ENCODE results near the gene JAG2. TPM values are rescaled to one million over a fixed set of nuclear protein-coding genes. Genes with fewer than 3 reads are reported as not detected.

Gene JAG2
- total and polyA plus RNA-seq, 2 of the 13 experiments (the other 11 are each of a cell fraction or from before 2014, with no cell fraction given), result 0.04 to 0.16 TPM

DNA sequence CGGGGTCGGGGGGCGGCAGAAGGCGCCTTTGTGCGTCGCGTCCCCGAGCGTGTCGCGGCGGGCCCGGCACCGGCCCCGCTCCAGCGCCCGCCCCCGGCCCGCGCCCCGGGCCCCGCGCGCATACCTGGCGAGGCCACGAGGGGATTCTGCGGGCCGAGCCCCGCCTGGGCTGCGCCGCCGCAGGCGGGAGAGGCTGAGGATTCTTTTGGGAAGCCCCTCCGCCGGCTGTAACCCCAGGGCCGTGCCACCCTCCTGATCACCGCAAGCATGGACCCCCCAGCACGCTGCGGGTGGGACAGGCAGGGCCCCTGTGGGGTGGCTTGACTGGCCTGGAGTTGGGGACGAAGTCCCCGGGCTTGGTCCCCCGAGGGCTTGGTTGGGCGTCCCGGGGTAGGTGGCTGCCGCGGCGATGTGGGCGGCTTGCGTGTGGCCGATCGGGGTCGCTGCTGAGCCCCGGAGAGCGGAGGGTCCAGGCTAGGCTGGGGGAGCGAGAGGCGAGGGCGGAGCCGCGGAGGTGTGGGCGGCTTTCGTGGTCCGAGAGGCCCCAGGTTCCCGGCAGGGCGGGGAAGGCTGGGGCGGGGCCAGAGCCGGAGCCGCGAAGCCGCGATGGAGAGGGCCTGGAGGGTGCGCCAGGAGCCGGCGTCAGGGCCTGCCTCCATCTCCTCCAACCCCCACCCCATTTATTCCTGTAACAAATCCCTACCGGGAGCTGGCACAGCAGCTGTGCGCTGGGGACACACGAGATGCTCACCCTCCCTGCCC, 75.0 kb downstream of the JAG2 start (continued):
- TF ChIP-seq RFX1 (IDR thresholded peaks at IDR 0.05), result no peak
- TF ChIP-seq HCFC1 (IDR thresholded peaks at IDR 0.05; ENCODE audit: low read depth, low read length), result no peak
- no peak for TF ChIP-seq GFI1 (CRISPR knock-in tag; IDR thresholded peaks at IDR 0.05; ENCODE audit: borderline replicate concordance)
- TF ChIP-seq SOX13 (IDR thresholded peaks at IDR 0.05), result no peak
- 0 out of 4 replicates have a peak, but pooled peaks of 1 of the 2 experiments have one; percentile 6 for TF ChIP-seq SOX13 (CRISPR knock-in tag; conservative IDR thresholded peaks at IDR 0.05 in 1 of 2, IDR thresholded peaks at IDR 0.05 in 1 of 2)
- TF ChIP-seq ZNF253 (CRISPR knock-in tag; IDR thresholded peaks at IDR 0.05; ENCODE audit: borderline replicate concordance), result no peak
- TF ChIP-seq ZNF12 (CRISPR knock-in tag; IDR thresholded peaks at IDR 0.05), result no peak
- 0 out of 2 replicates have a peak, but pooled peaks have one; percentile 26 for TF ChIP-seq TBX2 (CRISPR knock-in tag; IDR thresholded peaks at IDR 0.05; ENCODE audit: borderline replicate concordance)
- no peak for TF ChIP-seq HNRNPH1 (optimal IDR thresholded peaks at IDR 0.05; ENCODE audit: low read depth, low read length)
- TF ChIP-seq ZFP41 (CRISPR knock-in tag; IDR thresholded peaks at IDR 0.05; ENCODE audit: borderline replicate concordance), result no peak
- no peak for TF ChIP-seq CREBL2 (CRISPR knock-in tag; IDR thresholded peaks at IDR 0.05; ENCODE audit: borderline replicate concordance)
- TF ChIP-seq, protein P1, sequence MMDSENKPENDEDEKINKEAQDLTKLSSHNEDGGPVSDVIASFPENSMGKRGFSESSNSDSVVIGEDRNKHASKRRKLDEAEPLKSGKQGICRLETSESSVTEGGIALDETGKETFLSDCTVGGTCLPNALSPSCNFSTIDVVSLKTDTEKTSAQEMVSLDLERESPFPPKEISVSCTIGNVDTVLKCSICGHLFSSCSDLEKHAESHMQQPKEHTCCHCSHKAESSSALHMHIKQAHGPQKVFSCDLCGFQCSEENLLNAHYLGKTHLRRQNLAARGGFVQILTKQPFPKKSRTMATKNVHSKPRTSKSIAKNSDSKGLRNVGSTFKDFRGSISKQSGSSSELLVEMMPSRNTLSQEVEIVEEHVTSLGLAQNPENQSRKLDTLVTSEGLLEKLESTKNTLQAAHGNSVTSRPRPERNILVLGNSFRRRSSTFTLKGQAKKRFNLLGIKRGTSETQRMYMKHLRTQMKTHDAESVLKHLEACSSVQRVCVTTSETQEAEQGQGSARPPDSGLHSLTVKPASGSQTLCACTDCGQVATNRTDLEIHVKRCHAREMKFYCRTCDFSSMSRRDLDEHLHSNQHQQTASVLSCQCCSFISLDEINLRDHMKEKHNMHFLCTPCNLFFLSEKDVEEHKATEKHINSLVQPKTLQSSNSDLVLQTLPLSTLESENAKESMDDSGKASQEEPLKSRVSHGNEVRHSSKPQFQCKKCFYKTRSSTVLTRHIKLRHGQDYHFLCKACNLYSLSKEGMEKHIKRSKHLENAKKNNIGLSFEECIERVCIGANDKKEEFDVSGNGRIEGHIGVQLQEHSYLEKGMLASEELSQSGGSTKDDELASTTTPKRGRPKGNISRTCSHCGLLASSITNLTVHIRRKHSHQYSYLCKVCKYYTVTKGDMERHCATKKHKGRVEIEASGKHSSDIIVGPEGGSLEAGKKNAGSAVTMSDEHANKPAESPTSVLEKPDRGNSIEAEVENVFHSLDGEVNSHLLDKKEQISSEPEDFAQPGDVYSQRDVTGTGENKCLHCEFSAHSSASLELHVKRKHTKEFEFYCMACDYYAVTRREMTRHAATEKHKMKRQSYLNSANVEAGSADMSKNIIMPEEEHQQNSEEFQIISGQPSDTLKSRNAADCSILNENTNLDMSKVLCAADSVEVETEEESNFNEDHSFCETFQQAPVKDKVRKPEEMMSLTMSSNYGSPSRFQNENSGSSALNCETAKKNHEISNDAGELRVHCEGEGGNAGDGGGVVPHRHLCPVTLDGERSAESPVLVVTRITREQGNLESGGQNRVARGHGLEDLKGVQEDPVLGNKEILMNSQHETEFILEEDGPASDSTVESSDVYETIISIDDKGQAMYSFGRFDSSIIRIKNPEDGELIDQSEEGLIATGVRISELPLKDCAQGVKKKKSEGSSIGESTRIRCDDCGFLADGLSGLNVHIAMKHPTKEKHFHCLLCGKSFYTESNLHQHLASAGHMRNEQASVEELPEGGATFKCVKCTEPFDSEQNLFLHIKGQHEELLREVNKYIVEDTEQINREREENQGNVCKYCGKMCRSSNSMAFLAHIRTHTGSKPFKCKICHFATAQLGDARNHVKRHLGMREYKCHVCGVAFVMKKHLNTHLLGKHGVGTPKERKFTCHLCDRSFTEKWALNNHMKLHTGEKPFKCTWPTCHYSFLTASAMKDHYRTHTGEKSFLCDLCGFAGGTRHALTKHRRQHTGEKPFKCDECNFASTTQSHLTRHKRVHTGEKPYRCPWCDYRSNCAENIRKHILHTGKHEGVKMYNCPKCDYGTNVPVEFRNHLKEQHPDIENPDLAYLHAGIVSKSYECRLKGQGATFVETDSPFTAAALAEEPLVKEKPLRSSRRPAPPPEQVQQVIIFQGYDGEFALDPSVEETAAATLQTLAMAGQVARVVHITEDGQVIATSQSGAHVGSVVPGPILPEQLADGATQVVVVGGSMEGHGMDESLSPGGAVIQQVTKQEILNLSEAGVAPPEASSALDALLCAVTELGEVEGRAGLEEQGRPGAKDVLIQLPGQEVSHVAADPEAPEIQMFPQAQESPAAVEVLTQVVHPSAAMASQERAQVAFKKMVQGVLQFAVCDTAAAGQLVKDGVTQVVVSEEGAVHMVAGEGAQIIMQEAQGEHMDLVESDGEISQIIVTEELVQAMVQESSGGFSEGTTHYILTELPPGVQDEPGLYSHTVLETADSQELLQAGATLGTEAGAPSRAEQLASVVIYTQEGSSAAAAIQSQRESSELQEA (CRISPR knock-in tag; IDR thresholded peaks at IDR 0.05; ENCODE audit: not compliant biosample characterization), result no peak
- TF ChIP-seq ZNF577 (CRISPR knock-in tag; IDR thresholded peaks at IDR 0.05; ENCODE audit: borderline replicate concordance, low read depth), result no peak
- TF ChIP-seq ZNF264 (CRISPR knock-in tag; IDR thresholded peaks at IDR 0.05), result no peak
- TF ChIP-seq ZFP62 (CRISPR knock-in tag; IDR thresholded peaks at IDR 0.05), result no peak
- no peak for TF ChIP-seq ONECUT2 (CRISPR knock-in tag; IDR thresholded peaks at IDR 0.05)
- TF ChIP-seq SMAD3 (CRISPR knock-in tag; IDR thresholded peaks at IDR 0.05), result no peak
- TF ChIP-seq GTF3A (CRISPR knock-in tag; conservative IDR thresholded peaks at IDR 0.05), result no peak
- no peak for TF ChIP-seq NCOA5 (CRISPR knock-in tag; IDR thresholded peaks at IDR 0.05)
- no peak for TF ChIP-seq ZNF652 (CRISPR knock-in tag; IDR thresholded peaks at IDR 0.05; ENCODE audit: borderline replicate concordance, low read depth)
- TF ChIP-seq ESRRA (CRISPR knock-in tag; IDR thresholded peaks at IDR 0.05; ENCODE audit: low read depth), result no peak
- no peak for TF ChIP-seq YEATS4 (CRISPR knock-in tag; IDR thresholded peaks at IDR 0.05; ENCODE audit: borderline replicate concordance)
